Measurements from ENCODE around the gene NFAT5.

GRCh38 chr16:69651217-69651616 is 85.5 kb downstream of the NFAT5 start:
- no peak for TF ChIP-seq CTCF (IDR thresholded peaks at IDR 0.05; ENCODE audit: extremely low read depth in 1 of 2, insufficient read depth in 1 of 2, low read depth in 1 of 2, low read length in 2 of 2)
- TF ChIP-seq EZH2 (IDR thresholded peaks at IDR 0.05; ENCODE audit: borderline replicate concordance, low read depth, low read length, severe bottlenecking): no peak

Measured in endothelial cell of umbilical vein (primary cell).